HG02759 (cell line): Measurements from ENCODE around the gene SMG7.
A peak's percentile ranks its signal among the peaks of the same experiment; 100 is the strongest.
"Not testable (repeated sequence)": the region's sequence is repeated elsewhere in the genome, so short reads cannot be mapped to it uniquely, and the experiment has no call there.

Experiments used
- ATAC-seq: cut with Tn5 transposase; IDR thresholded peaks from one replicate; pipeline ENCODE4 v1.9.1; 2021; ENCODE audit warnings: mild to moderate bottlenecking, moderate library complexity; ENCODE audit not compliant: unreplicated experiment

SMG7 gene, protein sequence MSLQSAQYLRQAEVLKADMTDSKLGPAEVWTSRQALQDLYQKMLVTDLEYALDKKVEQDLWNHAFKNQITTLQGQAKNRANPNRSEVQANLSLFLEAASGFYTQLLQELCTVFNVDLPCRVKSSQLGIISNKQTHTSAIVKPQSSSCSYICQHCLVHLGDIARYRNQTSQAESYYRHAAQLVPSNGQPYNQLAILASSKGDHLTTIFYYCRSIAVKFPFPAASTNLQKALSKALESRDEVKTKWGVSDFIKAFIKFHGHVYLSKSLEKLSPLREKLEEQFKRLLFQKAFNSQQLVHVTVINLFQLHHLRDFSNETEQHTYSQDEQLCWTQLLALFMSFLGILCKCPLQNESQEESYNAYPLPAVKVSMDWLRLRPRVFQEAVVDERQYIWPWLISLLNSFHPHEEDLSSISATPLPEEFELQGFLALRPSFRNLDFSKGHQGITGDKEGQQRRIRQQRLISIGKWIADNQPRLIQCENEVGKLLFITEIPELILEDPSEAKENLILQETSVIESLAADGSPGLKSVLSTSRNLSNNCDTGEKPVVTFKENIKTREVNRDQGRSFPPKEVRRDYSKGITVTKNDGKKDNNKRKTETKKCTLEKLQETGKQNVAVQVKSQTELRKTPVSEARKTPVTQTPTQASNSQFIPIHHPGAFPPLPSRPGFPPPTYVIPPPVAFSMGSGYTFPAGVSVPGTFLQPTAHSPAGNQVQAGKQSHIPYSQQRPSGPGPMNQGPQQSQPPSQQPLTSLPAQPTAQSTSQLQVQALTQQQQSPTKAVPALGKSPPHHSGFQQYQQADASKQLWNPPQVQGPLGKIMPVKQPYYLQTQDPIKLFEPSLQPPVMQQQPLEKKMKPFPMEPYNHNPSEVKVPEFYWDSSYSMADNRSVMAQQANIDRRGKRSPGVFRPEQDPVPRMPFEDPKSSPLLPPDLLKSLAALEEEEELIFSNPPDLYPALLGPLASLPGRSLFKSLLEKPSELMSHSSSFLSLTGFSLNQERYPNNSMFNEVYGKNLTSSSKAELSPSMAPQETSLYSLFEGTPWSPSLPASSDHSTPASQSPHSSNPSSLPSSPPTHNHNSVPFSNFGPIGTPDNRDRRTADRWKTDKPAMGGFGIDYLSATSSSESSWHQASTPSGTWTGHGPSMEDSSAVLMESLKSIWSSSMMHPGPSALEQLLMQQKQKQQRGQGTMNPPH

DNA sequence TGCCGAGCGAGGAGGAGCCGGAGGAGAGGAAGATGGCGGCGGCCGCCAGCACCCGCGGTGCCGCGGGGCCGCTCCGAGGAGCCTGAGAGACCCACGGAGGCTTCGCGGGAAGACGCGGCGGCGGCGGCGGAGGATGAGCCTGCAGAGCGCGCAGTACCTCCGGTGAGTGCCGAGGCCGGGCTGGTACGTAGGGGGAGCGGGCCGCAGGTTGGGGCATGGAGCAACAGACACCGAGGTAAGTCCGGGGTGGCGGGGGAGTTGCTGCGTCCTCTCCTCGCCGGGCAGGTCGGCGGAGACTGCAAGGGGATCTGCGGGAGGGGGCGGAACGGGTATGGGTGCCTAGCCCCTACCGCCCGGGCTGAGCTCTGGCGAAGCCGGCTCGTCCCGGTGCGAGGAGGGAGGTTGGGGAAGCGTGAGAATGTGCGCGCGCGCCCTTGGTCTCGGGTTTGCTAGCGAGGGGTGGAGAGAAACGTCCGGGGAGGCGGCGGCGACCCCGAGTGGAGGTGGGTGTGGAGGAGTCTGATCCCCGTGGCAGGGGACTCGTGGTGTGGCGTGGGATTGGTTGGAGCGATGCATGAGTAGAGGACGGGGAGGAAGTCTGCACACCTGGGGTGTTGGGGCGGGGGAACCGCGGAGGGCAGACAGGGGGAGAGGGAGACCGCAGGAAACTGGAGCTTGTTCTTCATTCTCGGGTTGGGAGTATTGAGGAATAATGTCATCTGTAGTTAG, at the start of gene SMG7:
TSS of gene SMG7 (plus strand) at position 12 of the 729 bp plus-strand sequence. CDS start at position 134, 122 bp downstream.
- ATAC-seq = peak; percentile 20

DNA sequence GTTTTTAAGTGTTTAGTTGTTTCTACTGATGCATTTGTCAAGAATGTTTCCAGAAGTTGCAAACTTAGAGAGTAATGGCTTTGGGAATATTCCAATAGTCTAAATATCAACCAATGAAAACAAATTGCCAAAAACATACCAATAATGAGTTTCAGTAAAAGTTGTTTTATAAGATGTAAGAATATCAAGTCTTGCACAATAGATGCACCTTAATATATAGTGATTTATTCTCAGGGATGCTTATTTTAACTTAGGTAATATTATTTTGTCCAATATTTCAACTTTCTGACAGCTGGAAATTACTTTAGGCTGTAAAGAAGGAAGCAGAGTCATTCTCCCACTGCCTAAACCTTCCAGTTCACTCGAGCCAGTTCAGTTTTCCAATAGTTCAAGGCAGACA, 48.8 kb upstream of the SMG7 start:
- no peak for ATAC-seq

DNA sequence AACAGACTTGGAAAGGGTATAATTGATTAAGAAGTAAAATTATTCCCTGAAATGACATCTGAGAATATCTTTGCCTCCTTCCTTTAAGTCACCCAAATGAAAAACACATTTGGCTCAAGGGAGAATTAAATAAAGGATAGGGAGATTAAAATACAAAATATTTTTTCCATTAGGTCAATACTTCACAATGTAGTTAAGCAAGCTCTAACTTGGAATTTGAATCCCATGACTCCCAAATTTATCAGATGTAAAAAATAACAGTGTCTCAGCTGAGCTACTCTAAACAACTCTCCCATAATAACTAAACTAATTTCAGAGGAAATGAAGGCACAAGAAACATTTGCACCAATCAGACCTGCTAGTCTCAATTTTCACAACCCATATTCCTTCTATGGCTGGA, 47.6 kb upstream of the SMG7 start:
- no peak for ATAC-seq

DNA sequence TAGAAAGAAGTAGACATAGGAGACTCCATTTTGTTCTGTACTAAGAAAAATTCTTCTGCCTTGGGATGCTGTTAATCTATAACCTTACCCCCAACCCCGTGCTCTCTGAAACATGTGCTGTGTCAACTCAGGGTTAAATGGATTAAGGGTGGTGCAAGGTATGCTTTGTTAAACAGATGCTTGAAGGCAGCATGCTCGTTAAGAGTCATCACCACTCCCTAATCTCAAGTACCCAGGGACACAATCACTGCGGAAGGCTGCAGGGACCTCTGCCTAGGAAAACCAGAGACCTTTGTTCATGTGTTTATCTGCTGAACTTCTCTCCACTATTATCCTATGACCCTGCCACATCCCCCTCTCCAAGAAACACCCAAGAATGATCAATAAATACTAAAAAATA, 44.7 kb upstream of the SMG7 start:
- not testable (repeated sequence) for ATAC-seq

DNA sequence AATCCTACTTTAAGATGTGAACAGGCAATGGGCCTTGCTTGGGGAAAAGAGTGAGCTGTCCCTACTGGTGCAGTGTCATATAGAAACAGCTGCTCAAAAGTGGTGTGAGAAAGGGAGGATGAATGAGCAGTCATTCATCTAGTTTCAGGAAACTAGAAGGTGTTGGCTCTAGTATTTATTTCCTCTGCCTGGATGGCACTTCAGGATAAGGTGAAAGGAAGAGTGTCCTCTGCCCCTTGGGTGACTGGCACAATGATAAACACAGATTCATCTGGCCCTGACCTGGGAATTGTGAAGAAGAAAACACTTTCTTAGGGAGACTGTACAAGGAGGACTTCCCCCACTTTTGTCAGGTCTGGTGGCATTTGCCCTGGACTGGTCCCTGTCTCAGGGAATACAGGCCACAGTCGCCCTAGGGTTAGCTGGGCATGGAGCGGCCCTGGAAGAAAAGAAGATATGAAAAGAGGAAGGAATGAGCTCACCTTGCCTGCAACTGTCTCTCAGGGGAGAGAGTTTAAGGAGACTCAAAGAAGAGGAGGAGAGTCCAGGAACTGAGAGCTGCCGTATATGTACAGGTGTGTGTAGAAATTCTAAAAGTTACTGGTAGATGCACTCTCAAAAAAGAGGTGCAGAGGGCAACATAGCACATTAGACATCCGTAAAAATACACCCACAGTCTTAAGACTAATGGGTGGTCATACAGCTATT, 40.3 kb upstream of the SMG7 start:
- no peak for ATAC-seq

DNA sequence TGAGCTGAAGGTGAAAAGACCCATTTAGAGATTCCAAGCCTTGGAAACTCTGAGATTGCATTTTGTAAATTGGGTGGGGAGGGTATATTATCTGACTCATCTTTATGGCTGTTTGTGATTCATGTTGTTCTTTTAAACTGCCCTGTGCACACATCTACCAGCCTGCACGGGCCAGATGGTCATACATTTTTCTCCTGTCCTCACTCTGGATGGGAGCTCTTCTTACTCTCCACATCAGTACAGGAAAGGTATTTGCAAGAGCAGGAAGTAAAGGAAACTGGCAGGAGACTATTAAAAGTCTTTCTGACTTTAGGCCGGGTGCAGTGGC, 39.8 kb upstream of the SMG7 start:
- ATAC-seq = no peak

DNA sequence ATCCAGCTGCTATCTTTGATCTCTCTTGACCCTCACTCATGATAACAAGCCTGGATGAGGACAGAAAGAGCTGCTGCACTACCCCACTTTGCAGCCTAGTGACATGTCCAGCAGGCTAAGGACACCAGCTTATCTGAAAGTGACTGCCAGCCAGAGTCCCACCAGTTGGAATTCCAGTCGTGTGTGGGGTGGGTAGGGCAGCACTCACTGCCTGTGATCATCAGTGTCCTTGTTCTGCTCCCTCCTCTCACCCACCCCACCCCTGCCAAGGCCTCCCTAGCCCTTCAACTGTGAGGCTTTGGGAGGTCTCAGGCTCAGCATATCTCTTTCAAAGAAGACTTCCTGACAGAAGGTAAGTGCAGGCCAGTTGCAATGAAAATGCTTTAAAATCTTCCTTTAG, 38.6 kb upstream of the SMG7 start:
- ATAC-seq = no peak

DNA sequence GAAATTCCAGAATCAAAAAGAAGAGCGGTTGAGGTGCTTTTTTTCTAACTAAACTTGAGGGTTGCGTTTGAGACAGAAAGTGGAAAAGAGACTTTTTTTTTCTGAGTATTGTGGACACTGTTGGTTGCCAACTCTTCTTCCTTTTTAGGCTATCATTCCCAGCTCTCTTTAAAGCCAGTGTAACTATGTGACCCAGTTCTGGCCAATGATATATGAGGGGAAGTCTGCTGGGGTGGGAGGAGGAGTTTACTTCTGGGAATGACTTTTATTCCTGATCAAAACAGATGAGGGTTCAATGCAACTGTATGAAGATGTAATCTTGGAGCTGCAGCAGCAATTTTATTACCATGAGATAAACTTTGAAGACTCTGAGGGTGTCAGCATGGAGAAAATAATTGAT, 36.8 kb upstream of the SMG7 start:
- ATAC-seq = no peak

DNA sequence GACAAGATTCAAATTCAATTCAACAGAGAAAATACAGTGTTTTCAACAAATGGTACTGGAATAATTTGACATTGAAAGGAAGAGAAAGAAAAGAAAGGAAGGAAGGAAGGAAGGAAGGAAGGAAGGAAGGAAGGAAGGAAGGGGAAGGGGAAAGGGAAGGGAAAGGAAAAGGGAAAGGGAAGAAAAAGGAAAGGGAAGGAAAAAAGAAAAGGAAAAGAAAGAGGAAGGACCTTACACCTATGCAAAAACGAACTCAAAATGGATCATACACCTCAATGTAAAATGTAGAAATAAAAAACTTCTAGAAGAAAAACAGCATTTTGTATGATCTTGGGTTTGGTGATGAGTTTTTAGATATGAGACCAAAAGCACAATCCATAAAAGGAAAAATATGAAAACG, 34.2 kb upstream of the SMG7 start:
- ATAC-seq = no peak

DNA sequence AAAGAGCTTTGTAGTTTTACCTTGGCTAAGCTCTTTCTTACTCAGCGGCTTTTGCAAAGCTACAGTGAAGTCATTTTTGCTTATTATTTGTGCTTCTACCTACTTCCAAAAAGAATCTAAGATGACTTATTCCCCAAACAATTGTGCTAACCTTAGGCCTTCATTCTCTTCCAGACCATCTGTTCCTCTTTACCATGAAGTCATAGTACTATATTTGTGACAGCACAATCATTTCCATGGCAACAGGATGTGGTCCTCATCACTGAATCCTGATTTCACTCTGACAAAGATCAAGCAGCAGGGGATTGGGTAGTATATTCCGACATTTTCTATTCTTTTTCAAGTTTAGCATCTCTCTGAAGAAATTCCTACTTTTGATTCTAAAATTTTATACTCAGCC, 29.3 kb upstream of the SMG7 start:
- no peak for ATAC-seq

DNA sequence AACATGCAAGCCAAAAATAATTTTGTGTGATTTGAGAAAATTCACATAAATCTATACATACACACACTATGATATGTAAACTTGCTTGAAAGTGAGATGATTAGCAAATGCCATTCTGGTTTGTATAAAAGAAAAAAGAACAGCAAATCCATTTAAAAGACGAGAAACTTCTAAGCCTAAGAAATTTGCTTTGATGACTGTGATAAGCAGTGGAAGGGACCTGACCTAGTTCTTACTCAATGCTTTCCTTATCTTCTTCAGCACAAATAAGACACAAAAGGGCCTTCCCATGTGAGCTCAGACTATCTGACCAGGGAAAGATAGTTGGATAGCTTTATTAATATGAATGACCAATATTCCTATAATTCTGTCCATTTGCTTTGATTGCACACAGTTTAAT, 28.8 kb upstream of the SMG7 start:
- ATAC-seq = no peak

DNA sequence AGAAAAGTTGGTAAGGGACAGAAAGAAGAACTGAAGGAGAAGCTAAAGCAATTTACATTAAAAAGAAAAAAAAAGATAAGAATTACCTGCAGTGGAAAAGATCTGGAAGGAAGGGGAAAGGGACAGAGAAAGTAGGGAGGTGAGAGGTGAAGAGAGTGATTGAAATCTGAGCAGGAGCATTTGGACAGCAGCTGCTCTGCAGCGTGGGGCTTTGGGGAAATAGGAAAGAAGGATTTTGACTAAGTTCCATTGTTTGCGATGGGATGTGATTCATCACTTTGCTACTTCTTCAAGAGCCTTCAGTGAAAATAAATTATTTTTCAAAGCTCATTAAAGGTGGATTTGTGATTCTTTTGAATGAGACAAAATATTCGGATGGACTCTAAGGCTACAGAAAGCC, 28.1 kb upstream of the SMG7 start:
- no peak for ATAC-seq

DNA sequence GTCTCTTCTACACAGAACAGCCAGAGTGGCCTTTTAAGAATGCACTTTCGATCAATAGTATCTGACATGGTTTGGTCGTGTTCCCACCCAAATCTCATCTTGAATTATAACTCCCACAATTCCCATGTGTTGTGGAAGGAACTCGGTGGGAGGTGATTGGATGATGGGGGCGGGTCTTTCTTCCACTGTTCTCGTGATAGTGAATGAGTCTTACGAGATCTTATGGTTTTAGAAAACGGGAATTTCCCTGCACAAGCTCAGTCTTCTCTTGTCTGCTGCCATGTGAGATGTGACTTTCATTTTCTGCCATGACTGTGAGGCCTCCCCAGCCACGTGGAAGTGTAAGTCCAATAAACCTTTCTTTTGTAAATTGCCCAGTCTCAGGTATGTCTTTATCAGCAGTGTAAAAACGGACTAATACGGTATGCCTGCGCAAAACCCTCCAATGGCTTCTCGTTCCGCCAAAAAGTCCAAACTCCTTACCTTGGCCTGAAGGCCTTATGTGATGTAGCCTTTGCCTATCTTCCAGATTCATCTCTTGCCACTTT, 23.0 kb upstream of the SMG7 start:
- ATAC-seq = no peak

DNA sequence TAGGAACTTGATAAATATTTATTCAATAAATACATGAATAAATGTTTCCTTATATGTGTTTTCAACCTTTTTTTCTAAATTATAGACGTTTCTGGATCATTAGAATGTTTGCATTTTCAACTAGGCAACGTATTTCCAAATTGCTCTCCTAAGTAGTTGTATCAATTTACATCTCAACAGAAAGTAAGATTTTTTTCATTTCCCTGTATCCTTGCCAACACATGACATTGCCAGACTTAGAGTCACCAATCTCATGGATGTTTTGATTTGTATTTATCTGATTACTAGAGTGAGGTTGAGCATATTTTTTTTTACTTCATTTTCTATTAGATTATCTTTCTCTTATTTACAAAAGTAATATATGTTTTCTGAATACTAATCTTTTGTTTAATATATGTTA, 22.2 kb upstream of the SMG7 start:
- no peak for ATAC-seq

DNA sequence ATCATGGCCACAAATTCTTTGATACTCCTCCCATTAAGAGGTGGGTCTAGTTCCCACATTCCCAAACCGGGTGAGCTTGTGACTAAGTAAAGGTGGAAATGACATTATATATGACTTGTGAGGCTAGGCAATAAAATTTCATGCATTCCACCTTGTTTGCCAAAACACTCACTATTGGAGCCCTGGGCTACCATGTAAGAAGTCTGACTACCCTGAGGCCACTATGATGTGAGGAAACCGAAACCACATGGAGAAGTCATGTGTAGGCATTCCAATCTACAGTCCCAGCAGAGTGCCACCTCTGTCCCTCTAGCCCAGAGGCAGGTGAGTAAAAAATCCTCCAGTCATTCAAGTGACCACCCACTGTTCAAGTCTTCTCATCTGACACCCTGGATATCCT, 17.9 kb upstream of the SMG7 start:
- no peak for ATAC-seq

DNA sequence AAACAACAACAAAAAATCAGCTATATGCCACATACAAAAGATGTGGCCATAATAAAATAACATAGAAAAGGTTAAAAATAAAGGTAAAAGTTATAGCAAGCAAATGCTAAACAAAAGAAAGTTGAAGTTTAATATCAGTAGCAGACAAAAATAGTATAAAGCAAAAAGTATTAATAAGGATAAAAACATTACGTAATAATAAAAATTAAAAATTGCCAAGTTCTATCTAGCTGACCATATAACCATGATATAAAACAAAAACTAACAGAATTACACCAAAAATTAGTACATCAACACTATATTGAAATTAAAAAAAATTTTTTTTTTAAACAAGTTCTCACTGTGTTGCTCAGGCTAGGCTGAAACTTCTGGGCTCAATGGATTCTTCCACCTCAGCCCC, 15.5 kb upstream of the SMG7 start:
- no peak for ATAC-seq

DNA sequence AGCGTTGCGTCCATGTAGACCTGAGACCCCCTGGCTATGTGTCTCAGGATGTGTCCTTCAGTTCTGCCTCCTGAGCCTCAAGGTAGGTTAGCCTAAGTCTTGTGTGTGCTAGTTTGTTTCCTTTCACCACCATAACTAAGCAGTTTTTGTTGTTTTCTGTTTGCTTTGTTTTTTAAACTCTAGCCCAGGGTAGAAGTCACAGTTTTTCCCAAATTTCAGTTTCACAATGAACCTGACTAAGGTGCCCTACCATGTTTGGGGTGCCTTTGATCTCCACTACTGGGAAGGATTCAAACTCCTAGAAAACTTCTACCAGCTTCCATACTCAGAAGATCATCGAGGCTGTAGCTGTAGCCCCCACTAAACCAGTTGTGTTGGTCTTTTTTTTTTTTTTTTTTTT, 14.8 kb upstream of the SMG7 start:
- no peak for ATAC-seq

DNA sequence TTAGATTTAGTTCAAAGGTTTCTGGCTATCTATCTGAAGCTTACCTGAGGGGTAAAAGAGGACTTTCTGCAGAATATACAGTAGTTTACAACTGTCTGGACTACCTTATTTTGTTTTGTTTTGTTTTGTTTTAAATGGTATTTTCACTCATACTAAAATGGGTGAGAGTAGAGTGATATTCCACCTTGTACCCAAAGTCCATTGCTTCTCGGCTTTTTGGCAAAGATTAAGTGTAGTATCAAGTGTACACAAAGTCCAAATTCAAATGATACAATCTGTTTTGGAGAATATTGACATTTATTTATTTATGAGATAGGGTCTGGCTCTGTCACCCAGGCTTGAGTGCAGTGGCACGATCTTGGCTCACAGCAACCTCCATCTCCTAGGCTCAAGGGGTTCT, 11.7 kb upstream of the SMG7 start:
- ATAC-seq = no peak

DNA sequence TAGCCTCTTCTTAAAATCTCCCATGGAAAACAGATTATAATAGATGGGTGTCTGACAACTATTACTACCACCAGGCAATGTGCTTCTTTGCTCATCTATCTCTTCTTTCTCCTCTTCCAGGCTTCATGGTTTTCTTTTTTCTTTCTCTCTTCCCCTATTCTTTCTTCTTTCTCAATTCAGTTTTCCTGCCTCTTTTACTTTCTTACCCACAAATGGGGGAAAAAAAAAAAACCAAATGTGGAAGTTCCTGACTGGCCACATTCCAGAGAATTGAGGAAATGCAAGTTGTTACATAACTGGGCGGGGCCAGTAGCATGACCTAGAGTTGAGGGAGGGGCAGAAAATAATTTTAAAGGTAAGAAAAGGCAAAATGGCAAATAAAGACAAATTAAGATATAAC, 10.9 kb upstream of the SMG7 start:
- no peak for ATAC-seq

DNA sequence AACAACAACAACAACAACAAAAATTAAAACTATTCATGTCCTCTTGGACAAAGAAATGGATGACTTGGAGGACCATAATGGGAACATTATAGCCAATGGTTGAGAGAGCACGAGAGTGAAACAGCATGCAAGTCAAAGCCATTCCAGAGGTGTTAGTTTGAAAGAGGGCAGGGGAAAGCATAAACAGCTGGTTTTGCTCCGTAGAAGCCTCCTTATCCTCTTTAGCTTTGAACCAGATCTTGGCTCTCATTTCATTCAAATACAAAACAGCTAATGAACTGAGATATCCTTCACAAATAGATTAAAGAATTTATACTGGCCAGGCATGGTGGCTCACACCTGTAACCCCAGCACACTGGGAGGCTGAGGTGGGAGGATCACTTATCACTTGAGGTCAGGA, 8.7 kb upstream of the SMG7 start:
- no peak for ATAC-seq
